ENCODE results near the gene CHRNB4. TPM values are rescaled to one million over a fixed set of nuclear protein-coding genes. Genes with fewer than 3 reads are reported as not detected.

Gene CHRNB4
- polyA plus RNA-seq, 2 of the 4 experiments (the other 2 are of a cell fraction) = 0.53 to 3.2 TPM

DNA sequence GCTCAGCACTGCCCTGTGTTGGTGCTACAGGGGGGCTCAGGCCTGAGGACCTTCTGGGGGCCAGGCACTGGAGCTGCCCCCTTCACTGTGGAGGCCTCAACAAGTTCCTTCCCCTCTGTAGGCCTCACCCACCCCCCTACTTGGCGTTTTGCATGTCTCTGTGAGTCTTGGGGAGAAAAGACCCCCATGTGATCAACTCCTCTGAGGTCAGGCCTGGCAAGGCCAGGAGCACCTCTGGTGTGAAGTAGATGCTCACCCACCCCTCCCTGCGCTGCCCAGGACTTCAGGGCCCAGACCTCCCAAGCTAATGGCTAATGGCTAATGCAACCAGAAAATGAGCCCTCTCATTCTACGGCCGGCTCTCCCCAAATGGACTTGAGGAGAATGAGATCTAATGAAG is 34.2 kb upstream of the CHRNB4 start:
- CTCF ChIA-PET = interaction anchor here (1.0 to 5.5 kb wide), 9 partner anchors 9 to 41 kb away, joined by 3 to 35 read pairs (median 4); no protein-coding TSS in a partner anchor
- 86% methylated on average over 3 of the region's 4 CpGs for WGBS (ENCODE audit: missing lambda C conversion rate)
- TF ChIP-seq CBX2 (IDR thresholded peaks at IDR 0.05; ENCODE audit: borderline replicate concordance, low read depth) (no peak), RAD21 (conservative IDR thresholded peaks at IDR 0.05 in 1 of 2, IDR thresholded peaks at IDR 0.05 in 1 of 2) (no peak), NFE2L2 (conservative IDR thresholded peaks at IDR 0.05; ENCODE audit: low read length) (no peak), MAFK (IDR thresholded peaks at IDR 0.05; ENCODE audit: partially characterized antibody) (no peak), TP53 (CRISPR knock-in tag; IDR thresholded peaks at IDR 0.05) (no peak), HOXA7 (CRISPR knock-in tag; IDR thresholded peaks at IDR 0.05) (no peak), EP300 (IDR thresholded peaks at IDR 0.05) (no peak), RFX5 (IDR thresholded peaks at IDR 0.05) (no peak), PHF8 (IDR thresholded peaks at IDR 0.05; ENCODE audit: borderline replicate concordance, low read depth) (no peak), FOSB (CRISPR knock-in tag; IDR thresholded peaks at IDR 0.05) (no peak), MAZ (IDR thresholded peaks at IDR 0.05; ENCODE audit: borderline replicate concordance, low read depth, low read length) (no peak)
- TF ChIP-seq, protein P1, sequence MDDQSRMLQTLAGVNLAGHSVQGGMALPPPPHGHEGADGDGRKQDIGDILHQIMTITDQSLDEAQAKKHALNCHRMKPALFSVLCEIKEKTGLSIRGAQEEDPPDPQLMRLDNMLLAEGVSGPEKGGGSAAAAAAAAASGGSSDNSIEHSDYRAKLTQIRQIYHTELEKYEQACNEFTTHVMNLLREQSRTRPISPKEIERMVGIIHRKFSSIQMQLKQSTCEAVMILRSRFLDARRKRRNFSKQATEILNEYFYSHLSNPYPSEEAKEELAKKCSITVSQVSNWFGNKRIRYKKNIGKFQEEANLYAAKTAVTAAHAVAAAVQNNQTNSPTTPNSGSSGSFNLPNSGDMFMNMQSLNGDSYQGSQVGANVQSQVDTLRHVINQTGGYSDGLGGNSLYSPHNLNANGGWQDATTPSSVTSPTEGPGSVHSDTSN (IDR thresholded peaks at IDR 0.05) = no peak
- TF ChIP-seq, protein P2, sequence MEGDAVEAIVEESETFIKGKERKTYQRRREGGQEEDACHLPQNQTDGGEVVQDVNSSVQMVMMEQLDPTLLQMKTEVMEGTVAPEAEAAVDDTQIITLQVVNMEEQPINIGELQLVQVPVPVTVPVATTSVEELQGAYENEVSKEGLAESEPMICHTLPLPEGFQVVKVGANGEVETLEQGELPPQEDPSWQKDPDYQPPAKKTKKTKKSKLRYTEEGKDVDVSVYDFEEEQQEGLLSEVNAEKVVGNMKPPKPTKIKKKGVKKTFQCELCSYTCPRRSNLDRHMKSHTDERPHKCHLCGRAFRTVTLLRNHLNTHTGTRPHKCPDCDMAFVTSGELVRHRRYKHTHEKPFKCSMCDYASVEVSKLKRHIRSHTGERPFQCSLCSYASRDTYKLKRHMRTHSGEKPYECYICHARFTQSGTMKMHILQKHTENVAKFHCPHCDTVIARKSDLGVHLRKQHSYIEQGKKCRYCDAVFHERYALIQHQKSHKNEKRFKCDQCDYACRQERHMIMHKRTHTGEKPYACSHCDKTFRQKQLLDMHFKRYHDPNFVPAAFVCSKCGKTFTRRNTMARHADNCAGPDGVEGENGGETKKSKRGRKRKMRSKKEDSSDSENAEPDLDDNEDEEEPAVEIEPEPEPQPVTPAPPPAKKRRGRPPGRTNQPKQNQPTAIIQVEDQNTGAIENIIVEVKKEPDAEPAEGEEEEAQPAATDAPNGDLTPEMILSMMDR (IDR thresholded peaks at IDR 0.05) = no peak
- Histone ChIP-seq H3K27ac (no peak overlapping the region), H3K9me3 (no peaks in the 10 kb centered on the region), H3K4me2 (no peak overlapping the region), H3K4me3 (no peak overlapping the region), H3K4me1 (peaks cover 6% of the 10 kb centered on the region; the same call in 1 of the 3 replicates)
- ATAC-seq = no peak
- no peak for FAIRE-seq
- POLR2A ChIA-PET = no interaction called here
- no peak for DNase-seq (ENCODE audit: low read depth in 1 of 2, low spot score in 1 of 2)

DNA sequence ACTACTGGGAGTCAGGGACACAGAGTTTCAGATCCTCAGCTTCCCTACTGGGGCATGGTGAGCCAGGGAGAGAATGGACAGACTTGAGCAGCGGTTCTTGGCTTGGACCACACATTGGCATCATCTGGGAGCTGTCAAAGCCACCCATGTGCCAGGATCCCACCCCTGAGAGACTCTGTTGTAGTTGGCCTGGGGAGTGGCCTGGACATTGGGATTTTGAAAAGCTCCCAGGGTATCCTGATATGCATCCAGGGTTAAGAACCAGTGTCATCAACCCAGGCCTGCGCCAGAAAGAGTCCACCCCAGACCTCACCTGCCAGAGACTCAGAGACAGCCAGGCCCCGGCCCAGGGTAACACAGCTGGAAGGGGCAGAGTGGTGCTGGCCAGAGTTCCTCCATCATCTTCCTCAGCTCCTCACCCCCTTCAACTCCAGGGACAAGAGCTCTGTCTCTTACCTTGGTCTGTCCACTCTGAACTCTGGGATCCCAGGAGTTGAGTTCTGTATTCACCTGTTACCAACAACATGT is 33.0 kb upstream of the CHRNB4 start:
- H3K9me3 ChIP-seq = no peaks in the 10 kb centered on the region
- TF ChIP-seq, protein P3, sequence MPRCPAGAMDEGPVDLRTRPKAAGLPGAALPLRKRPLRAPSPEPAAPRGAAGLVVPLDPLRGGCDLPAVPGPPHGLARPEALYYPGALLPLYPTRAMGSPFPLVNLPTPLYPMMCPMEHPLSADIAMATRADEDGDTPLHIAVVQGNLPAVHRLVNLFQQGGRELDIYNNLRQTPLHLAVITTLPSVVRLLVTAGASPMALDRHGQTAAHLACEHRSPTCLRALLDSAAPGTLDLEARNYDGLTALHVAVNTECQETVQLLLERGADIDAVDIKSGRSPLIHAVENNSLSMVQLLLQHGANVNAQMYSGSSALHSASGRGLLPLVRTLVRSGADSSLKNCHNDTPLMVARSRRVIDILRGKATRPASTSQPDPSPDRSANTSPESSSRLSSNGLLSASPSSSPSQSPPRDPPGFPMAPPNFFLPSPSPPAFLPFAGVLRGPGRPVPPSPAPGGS (IDR thresholded peaks at IDR 0.05) = no peak
- TF ChIP-seq ZC3H11A (IDR thresholded peaks at IDR 0.05) = no peak
- no peak for TF ChIP-seq EHF (CRISPR knock-in tag; IDR thresholded peaks at IDR 0.05)
- TF ChIP-seq CEBPB (IDR thresholded peaks at IDR 0.05) = no peak
- no peak for TF ChIP-seq KDM5A (IDR thresholded peaks at IDR 0.05)
- no peak for TF ChIP-seq GATA3 (IDR thresholded peaks at IDR 0.05; ENCODE audit: borderline replicate concordance)
- TF ChIP-seq RARB (CRISPR knock-in tag; IDR thresholded peaks at IDR 0.05) = no peak
- TF ChIP-seq, protein P4, sequence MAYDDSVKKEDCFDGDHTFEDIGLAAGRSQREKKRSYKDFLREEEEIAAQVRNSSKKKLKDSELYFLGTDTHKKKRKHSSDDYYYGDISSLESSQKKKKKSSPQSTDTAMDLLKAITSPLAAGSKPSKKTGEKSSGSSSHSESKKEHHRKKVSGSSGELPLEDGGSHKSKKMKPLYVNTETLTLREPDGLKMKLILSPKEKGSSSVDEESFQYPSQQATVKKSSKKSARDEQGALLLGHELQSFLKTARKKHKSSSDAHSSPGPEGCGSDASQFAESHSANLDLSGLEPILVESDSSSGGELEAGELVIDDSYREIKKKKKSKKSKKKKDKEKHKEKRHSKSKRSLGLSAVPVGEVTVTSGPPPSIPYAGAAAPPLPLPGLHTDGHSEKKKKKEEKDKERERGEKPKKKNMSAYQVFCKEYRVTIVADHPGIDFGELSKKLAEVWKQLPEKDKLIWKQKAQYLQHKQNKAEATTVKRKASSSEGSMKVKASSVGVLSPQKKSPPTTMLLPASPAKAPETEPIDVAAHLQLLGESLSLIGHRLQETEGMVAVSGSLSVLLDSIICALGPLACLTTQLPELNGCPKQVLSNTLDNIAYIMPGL (CRISPR knock-in tag; IDR thresholded peaks at IDR 0.05; ENCODE audit: borderline replicate concordance) = no peak
- TF ChIP-seq EP300 (IDR thresholded peaks at IDR 0.05) = no peak
- no peak for TF ChIP-seq FOXS1 (CRISPR knock-in tag; IDR thresholded peaks at IDR 0.05)
- H3K4me2 ChIP-seq = no peak overlapping the region
- H3K27ac ChIP-seq = no peak overlapping the region
- ATAC-seq (no peak), FAIRE-seq (no peak), DNase-seq (ENCODE audit: low read depth in 1 of 2, low spot score in 1 of 2) (no peak)
- peaks cover 6% of the 10 kb centered on the region; the same call in 1 of the 3 replicates for H3K4me1 ChIP-seq
- ChIA-PET CTCF (interaction anchor here (1.0 to 5.5 kb wide), 5 partner anchors 9 to 55 kb away, joined by 3 to 35 read pairs (median 4); no protein-coding TSS in a partner anchor), POLR2A (no interaction called here)
- WGBS (ENCODE audit: missing lambda C conversion rate) = 87% methylated on average over 3 of the region's 3 CpGs
- no peak overlapping the region for H3K4me3 ChIP-seq
